ENCODE data around the gene GMFB. TPM values are rescaled to one million over a fixed set of nuclear protein-coding genes. Genes with fewer than 3 reads are reported as not detected.
A peak's percentile ranks its signal among the peaks of the same experiment; 100 is the strongest.

GMFB gene
- 10 to 100 TPM; 26.2 to 33.0 (median 27.8) TPM for total RNA-seq
- total RNA-seq (2013), result 38.9 TPM
- 42.9 to 205 (median 81.9) reads per million in 29 experiments for total RNA-seq

DNA sequence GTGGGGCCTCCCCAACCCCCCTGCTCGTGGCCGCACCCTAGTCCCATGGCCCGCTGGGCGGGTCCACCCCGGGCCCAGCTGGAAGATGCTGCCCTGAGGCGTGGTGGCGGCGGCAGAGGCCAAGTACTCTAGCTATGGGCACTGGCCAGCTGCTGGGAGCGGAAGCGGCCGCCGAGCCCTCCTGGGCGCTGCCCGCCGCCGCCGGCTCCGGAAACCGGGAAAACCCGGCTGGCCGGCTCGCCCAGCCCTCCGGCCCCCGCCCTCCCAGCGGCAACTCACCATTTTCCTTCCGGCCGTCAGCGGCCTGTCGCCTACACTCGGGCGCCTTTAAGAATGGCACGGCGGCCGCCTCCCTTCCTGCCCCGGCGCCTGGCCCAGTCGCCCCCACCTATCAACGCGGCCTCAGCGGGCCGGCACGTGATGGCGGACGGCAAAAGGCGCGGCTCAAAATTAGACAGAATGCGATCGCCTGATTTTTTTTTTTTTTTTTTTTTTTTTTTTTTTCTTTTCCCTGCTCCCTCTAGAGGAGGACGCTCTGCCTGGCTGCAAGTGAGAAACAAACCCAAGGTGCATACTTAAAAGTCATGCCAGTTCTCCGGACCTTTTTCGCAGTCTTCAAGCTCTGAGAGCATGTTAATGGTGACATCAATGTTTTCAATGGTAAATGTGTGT lies at the start of gene GMFB:
GMFB (minus strand) TSS at position 335 of the 672 bp plus-strand sequence; CDS start at position 282, 53 bp downstream.
- Mint-ChIP-seq H3K27ac (peak within 1 kb of the TSS; percentile 93 to 94), H3K9me3 (no peaks in the 10 kb centered on the region), H3K4me1 (peaks cover 57 to 62% (median 61%) of the 10 kb centered on the region in 3 donors), H3K36me3 (no peaks in the 10 kb centered on the region), H3K27me3 (no peaks in the 10 kb centered on the region), H3K4me3 (peak within 1 kb of the TSS; percentile 83 to 95 (median 89))
- peak; percentile 97 to 99 (median 98) for ATAC-seq (replicated peaks in 1 of 4)
- H3K9me3 ChIP-seq, result no peaks in the 10 kb centered on the region
- CTCF ChIA-PET, result interaction anchor here (0.6 to 4.0 kb wide), 7 partner anchors 8 to 180 kb away, joined by 3 to 29 read pairs (median 3); partner anchors contain the start of gene CGRRF1 (in 1 of the 2)
- peak within 1 kb of the TSS; percentile 74 for H3K27ac ChIP-seq (ENCODE audit: low read length)
- peak within 1 kb of the TSS; percentile 78 to 90 for H3K4me3 ChIP-seq (ENCODE audit: control insufficient read depth in 1 of 2, extremely low read depth in 1 of 2, low read length in 1 of 2)
- no peaks in the 10 kb centered on the region for H3K36me3 ChIP-seq (ENCODE audit: control insufficient read depth in 2 of 2, extremely low read depth in 1 of 2, insufficient read depth in 1 of 2, low read length in 1 of 2)
- peaks cover 6 to 31% of the 10 kb centered on the region in 2 experiments for H3K4me1 ChIP-seq (ENCODE audit: control insufficient read depth in 1 of 2, extremely low read depth in 1 of 2, insufficient read depth in 2 of 2, low read length in 2 of 2)
- POLR2A ChIA-PET, result interaction anchor here in 1 of 2 donors (0.6 to 4.7 kb wide), 4 partner anchors 21 to 459 kb away, joined by 3 to 27 read pairs (median 6); partner anchors contain the start of gene CGRRF1
- H3K27me3 ChIP-seq (replicated peaks in 1 of 2; ENCODE audit: control insufficient read depth in 2 of 2, extremely low read depth in 1 of 2, insufficient read depth in 2 of 2, low read length in 1 of 2), result no peaks in the 10 kb centered on the region
- 0% methylated on average over 47 of the region's 51 CpGs for WGBS (ENCODE audit: insufficient coverage)
- peak; percentile 76 to 93 (median 85) for DNase-seq

GRCh38 chr14:54538055-54538454 lies 49.3 kb upstream of the GMFB start:
- POLR2A ChIA-PET, result no interaction called here
- peaks cover 41% of the 10 kb centered on the region for H3K36me3 Mint-ChIP-seq
- no peaks in the 10 kb centered on the region for H3K9me3 Mint-ChIP-seq
- Histone ChIP-seq H3K36me3 (ENCODE audit: control insufficient read depth in 2 of 2, extremely low read depth in 1 of 2, insufficient read depth in 1 of 2, low read length in 1 of 2) (peaks cover 0 to 14% of the 10 kb centered on the region in 2 donors), H3K4me1 (ENCODE audit: control insufficient read depth in 1 of 2, extremely low read depth in 1 of 2, insufficient read depth in 2 of 2, low read length in 2 of 2) (no peaks in the 10 kb centered on the region), H3K27me3 (replicated peaks in 1 of 2; ENCODE audit: control insufficient read depth in 2 of 2, extremely low read depth in 1 of 2, insufficient read depth in 2 of 2, low read length in 1 of 2) (no peaks in the 10 kb centered on the region), H3K4me3 (ENCODE audit: control insufficient read depth in 1 of 2, extremely low read depth in 1 of 2, low read length in 1 of 2) (no peak overlapping the region), H3K9me3 (no peaks in the 10 kb centered on the region), H3K27ac (ENCODE audit: low read length) (no peak overlapping the region)
- H3K4me3 Mint-ChIP-seq, result no peak overlapping the region
- no peak overlapping the region for H3K27ac Mint-ChIP-seq
- no peaks in the 10 kb centered on the region for H3K4me1 Mint-ChIP-seq
- H3K27me3 Mint-ChIP-seq, result no peaks in the 10 kb centered on the region
- CTCF ChIA-PET, result no interaction called here
- DNase-seq (no peak), ATAC-seq (replicated peaks in 1 of 4) (no peak)
- WGBS (ENCODE audit: insufficient coverage), result no CpG with 5 or more reads among the region's 3 CpGs

DNA sequence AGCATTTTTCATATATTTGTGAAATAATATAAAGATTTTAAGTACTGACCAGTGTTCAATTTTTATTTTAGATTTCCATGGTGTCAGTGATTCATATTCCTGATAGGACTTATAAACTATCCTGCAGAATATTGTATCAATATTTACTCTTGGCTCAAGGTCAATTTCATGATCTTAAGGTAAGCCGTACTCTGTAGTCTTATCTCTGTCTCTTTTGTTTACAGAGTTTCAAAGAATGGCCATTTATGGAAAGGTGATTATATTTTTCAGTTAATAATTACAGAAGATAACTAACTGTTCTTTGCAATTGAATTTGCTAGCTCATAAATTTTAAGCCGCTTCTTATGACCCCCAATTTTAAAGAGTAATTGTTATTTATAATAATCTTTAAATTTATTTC lies 48.9 kb upstream of the GMFB start:
- no CpG with 5 or more reads among the region's 2 CpGs for WGBS (ENCODE audit: insufficient coverage)
- H3K27ac ChIP-seq (ENCODE audit: low read length), result no peak overlapping the region
- no peaks in the 10 kb centered on the region for H3K27me3 ChIP-seq (replicated peaks in 1 of 2; ENCODE audit: control insufficient read depth in 2 of 2, extremely low read depth in 1 of 2, insufficient read depth in 2 of 2, low read length in 1 of 2)
- H3K4me3 Mint-ChIP-seq, result no peak overlapping the region
- no peak for DNase-seq
- no peaks in the 10 kb centered on the region for H3K9me3 Mint-ChIP-seq
- no peak overlapping the region for H3K27ac Mint-ChIP-seq
- no peak overlapping the region for H3K4me3 ChIP-seq (ENCODE audit: control insufficient read depth in 1 of 2, extremely low read depth in 1 of 2, low read length in 1 of 2)
- POLR2A ChIA-PET, result no interaction called here
- CTCF ChIA-PET, result no interaction called here
- peaks cover 43% of the 10 kb centered on the region for H3K36me3 Mint-ChIP-seq
- no peaks in the 10 kb centered on the region for H3K9me3 ChIP-seq
- no peaks in the 10 kb centered on the region for H3K27me3 Mint-ChIP-seq
- ATAC-seq (replicated peaks in 1 of 4), result no peak
- peaks cover 0 to 14% of the 10 kb centered on the region in 2 donors for H3K36me3 ChIP-seq (ENCODE audit: control insufficient read depth in 2 of 2, extremely low read depth in 1 of 2, insufficient read depth in 1 of 2, low read length in 1 of 2)
- no peaks in the 10 kb centered on the region for H3K4me1 ChIP-seq (ENCODE audit: control insufficient read depth in 1 of 2, extremely low read depth in 1 of 2, insufficient read depth in 2 of 2, low read length in 2 of 2)
- no peaks in the 10 kb centered on the region for H3K4me1 Mint-ChIP-seq

DNA sequence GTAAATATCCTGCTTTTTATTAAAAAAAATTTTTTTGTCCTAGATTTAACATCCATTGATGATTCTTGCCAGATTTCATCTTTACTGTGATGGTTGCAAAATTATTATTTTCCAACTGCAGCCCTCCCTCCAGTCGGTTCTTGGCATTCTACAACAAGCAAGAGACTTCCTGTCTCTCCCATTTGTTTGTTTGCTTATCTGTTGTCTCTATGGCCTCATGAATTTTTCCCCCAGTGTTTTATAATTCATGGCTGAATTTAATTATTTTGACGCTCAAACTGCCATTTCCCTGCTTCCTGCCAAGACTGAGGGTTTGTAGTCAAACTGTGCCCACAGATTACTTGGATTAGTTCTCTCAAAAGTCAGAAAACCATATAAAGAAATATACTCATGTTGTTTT lies 46.9 kb upstream of the GMFB start:
- Histone ChIP-seq H3K9me3 (no peaks in the 10 kb centered on the region), H3K4me3 (ENCODE audit: control insufficient read depth in 1 of 2, extremely low read depth in 1 of 2, low read length in 1 of 2) (no peak overlapping the region), H3K4me1 (ENCODE audit: control insufficient read depth in 1 of 2, extremely low read depth in 1 of 2, insufficient read depth in 2 of 2, low read length in 2 of 2) (no peaks in the 10 kb centered on the region), H3K27ac (ENCODE audit: low read length) (no peak overlapping the region), H3K36me3 (ENCODE audit: control insufficient read depth in 2 of 2, extremely low read depth in 1 of 2, insufficient read depth in 1 of 2, low read length in 1 of 2) (peaks cover 0 to 19% of the 10 kb centered on the region in 2 donors), H3K27me3 (replicated peaks in 1 of 2; ENCODE audit: control insufficient read depth in 2 of 2, extremely low read depth in 1 of 2, insufficient read depth in 2 of 2, low read length in 1 of 2) (no peaks in the 10 kb centered on the region)
- 63% methylated on average over 1 of the region's 2 CpGs for WGBS (ENCODE audit: insufficient coverage)
- no peak overlapping the region for H3K27ac Mint-ChIP-seq
- ATAC-seq (replicated peaks in 1 of 4) (no peak), DNase-seq (no peak)
- H3K9me3 Mint-ChIP-seq, result no peaks in the 10 kb centered on the region
- H3K27me3 Mint-ChIP-seq, result no peaks in the 10 kb centered on the region
- H3K36me3 Mint-ChIP-seq, result peaks cover 49% of the 10 kb centered on the region
- CTCF ChIA-PET, result no interaction called here
- POLR2A ChIA-PET, result no interaction called here
- peaks cover 0 to 2% (median 0%) of the 10 kb centered on the region in 3 donors for H3K4me1 Mint-ChIP-seq
- no peak overlapping the region for H3K4me3 Mint-ChIP-seq

DNA sequence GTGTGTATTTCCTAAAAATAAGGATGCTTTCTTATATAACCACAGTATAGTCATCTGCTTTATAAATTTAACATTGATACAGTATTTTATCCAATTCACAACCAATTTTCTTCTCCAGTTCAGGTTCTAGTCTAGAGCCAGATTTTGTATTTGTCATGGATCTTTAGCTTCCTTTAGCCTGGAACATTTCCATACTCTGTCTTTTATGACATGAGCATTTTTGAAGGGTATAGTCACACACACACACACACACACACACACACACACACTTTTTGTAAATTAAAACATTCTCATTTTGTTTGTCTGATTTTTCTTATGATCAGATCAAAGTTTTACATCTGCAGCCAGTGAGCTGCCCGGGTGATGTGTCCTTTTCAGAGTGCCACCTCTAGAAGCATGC lies 46.3 kb upstream of the GMFB start:
- peaks cover 47% of the 10 kb centered on the region for H3K36me3 Mint-ChIP-seq
- H3K4me3 Mint-ChIP-seq, result no peak overlapping the region
- Histone ChIP-seq H3K36me3 (ENCODE audit: control insufficient read depth in 2 of 2, extremely low read depth in 1 of 2, insufficient read depth in 1 of 2, low read length in 1 of 2) (peaks cover 0 to 19% of the 10 kb centered on the region in 2 donors), H3K27ac (ENCODE audit: low read length) (no peak overlapping the region), H3K4me3 (ENCODE audit: control insufficient read depth in 1 of 2, extremely low read depth in 1 of 2, low read length in 1 of 2) (no peak overlapping the region), H3K27me3 (replicated peaks in 1 of 2; ENCODE audit: control insufficient read depth in 2 of 2, extremely low read depth in 1 of 2, insufficient read depth in 2 of 2, low read length in 1 of 2) (no peaks in the 10 kb centered on the region), H3K4me1 (ENCODE audit: control insufficient read depth in 1 of 2, extremely low read depth in 1 of 2, insufficient read depth in 2 of 2, low read length in 2 of 2) (no peaks in the 10 kb centered on the region), H3K9me3 (no peaks in the 10 kb centered on the region)
- no CpG with 5 or more reads among the region's 1 CpG for WGBS (ENCODE audit: insufficient coverage)
- no peaks in the 10 kb centered on the region for H3K9me3 Mint-ChIP-seq
- ATAC-seq (replicated peaks in 1 of 4) (no peak), DNase-seq (no peak)
- POLR2A ChIA-PET, result no interaction called here
- H3K27ac Mint-ChIP-seq, result no peak overlapping the region
- CTCF ChIA-PET, result interaction anchor here (0.6 to 1.4 kb wide), 2 partner anchors 17 to 26 kb away, joined by 3 to 4 read pairs; partner anchors contain the start of gene CGRRF1 (in 1 of the 2)
- no peaks in the 10 kb centered on the region for H3K27me3 Mint-ChIP-seq
- peaks cover 0 to 2% (median 0%) of the 10 kb centered on the region in 3 donors for H3K4me1 Mint-ChIP-seq

- H3K9me3 Mint-ChIP-seq, result no peaks in the 10 kb centered on the region
- H3K36me3 Mint-ChIP-seq, result peaks cover 38% of the 10 kb centered on the region
- H3K27ac Mint-ChIP-seq, result no peak overlapping the region
- ChIA-PET POLR2A (interaction anchor here in 1 of 2 donors (0.6 kb wide), 1 partner anchor 19 kb away, joined by 5 read pairs; no protein-coding TSS in a partner anchor), CTCF (no interaction called here)
- H3K4me3 Mint-ChIP-seq, result no peak overlapping the region
- DNase-seq (no peak), ATAC-seq (replicated peaks in 1 of 4) (no peak)
- Histone ChIP-seq H3K4me3 (ENCODE audit: control insufficient read depth in 1 of 2, extremely low read depth in 1 of 2, low read length in 1 of 2) (no peak overlapping the region), H3K4me1 (ENCODE audit: control insufficient read depth in 1 of 2, extremely low read depth in 1 of 2, insufficient read depth in 2 of 2, low read length in 2 of 2) (no peaks in the 10 kb centered on the region), H3K36me3 (ENCODE audit: control insufficient read depth in 2 of 2, extremely low read depth in 1 of 2, insufficient read depth in 1 of 2, low read length in 1 of 2) (peaks cover 0 to 18% of the 10 kb centered on the region in 2 donors), H3K9me3 (no peaks in the 10 kb centered on the region), H3K27me3 (replicated peaks in 1 of 2; ENCODE audit: control insufficient read depth in 2 of 2, extremely low read depth in 1 of 2, insufficient read depth in 2 of 2, low read length in 1 of 2) (no peaks in the 10 kb centered on the region), H3K27ac (ENCODE audit: low read length) (no peak overlapping the region)
- no CpG with 5 or more reads among the region's 1 CpG for WGBS (ENCODE audit: insufficient coverage)
- peaks cover 0 to 2% (median 0%) of the 10 kb centered on the region in 3 donors for H3K4me1 Mint-ChIP-seq
- H3K27me3 Mint-ChIP-seq, result no peaks in the 10 kb centered on the region
These were observed 44.3 kb upstream of the GMFB start for GRCh38 chr14:54533100-54533499.
